HepG2 (cell line): ENCODE results near the gene UNC79.

ENCODE experiments used
- CHD2 ChIP-seq: IDR thresholded peaks from 2 replicates; pipeline ENCODE4 v1.6.1; 2011; ENCODE audit warnings: low read depth, low read length, improper control_type of control experiment
- ZNF331 ChIP-seq: sonication (generic); formaldehyde crosslinking; IDR thresholded peaks from 2 replicates; pipeline ENCODE4 v1.4.0; 2020; ENCODE audit warnings: missing genetic modification reagents
- TF ChIP-seq, protein P1 (sequence below): sonication (generic); formaldehyde crosslinking; IDR thresholded peaks from 2 replicates; pipeline ENCODE4 v1.8.0; 2022; ENCODE audit warnings: mild to moderate bottlenecking, missing genetic modification reagents; ENCODE audit not compliant: insufficient replicate concordance
- TF ChIP-seq, protein P2 (sequence below): sonication (generic); formaldehyde crosslinking; IDR thresholded peaks from 2 replicates; pipeline ENCODE4 v1.5.1; 2020; ENCODE audit warnings: mild to moderate bottlenecking, missing genetic modification reagents, moderate library complexity

DNA sequence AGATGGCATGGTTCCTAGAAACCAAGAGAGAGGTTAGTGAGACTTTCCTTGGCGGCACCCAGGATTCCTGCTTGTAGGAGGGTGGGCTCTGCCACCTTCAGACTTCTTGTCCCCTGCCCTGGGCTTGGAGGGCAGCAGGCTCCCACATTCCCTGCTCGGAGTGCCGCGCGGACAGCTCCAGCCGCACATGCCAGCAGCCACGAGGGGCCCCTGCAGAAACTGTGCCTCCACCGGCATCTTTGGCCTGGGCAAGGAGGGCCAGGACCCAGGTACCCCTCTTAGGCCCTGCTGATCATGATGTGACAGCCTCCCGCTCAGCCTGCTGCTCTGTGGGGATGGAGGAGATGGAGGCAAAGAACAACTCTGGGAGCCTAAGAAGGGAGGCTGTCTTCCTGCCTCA is 295.3 kb downstream of the UNC79 start:
- no peak for TF ChIP-seq CHD2
- TF ChIP-seq, protein P1, sequence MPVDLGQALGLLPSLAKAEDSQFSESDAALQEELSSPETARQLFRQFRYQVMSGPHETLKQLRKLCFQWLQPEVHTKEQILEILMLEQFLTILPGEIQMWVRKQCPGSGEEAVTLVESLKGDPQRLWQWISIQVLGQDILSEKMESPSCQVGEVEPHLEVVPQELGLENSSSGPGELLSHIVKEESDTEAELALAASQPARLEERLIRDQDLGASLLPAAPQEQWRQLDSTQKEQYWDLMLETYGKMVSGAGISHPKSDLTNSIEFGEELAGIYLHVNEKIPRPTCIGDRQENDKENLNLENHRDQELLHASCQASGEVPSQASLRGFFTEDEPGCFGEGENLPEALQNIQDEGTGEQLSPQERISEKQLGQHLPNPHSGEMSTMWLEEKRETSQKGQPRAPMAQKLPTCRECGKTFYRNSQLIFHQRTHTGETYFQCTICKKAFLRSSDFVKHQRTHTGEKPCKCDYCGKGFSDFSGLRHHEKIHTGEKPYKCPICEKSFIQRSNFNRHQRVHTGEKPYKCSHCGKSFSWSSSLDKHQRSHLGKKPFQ (CRISPR knock-in tag) = no peak
- TF ChIP-seq, protein P2, sequence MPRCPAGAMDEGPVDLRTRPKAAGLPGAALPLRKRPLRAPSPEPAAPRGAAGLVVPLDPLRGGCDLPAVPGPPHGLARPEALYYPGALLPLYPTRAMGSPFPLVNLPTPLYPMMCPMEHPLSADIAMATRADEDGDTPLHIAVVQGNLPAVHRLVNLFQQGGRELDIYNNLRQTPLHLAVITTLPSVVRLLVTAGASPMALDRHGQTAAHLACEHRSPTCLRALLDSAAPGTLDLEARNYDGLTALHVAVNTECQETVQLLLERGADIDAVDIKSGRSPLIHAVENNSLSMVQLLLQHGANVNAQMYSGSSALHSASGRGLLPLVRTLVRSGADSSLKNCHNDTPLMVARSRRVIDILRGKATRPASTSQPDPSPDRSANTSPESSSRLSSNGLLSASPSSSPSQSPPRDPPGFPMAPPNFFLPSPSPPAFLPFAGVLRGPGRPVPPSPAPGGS (CRISPR knock-in tag) = no peak
- no peak for TF ChIP-seq ZNF331 (CRISPR knock-in tag)
